GM12891 (cell line): ENCODE results near the gene MYCN.

Source experiments
- PAX5 ChIP-seq: IDR thresholded peaks from 2 replicates; pipeline ENCODE4 v1.6.1; 2011; ENCODE audit warnings: low read length, moderate library complexity, mild to moderate bottlenecking; ENCODE audit not compliant: insufficient read depth, severe bottlenecking
- POLR2A ChIP-seq: IDR thresholded peaks from 2 replicates; pipeline ENCODE4 v1.6.1; 2011; ENCODE audit warnings: low read depth, low read length, control low read depth
- POLR2AphosphoS5 ChIP-seq: IDR thresholded peaks from 2 replicates; pipeline ENCODE4 v1.6.1; 2011; ENCODE audit warnings: low read depth, low read length, control low read depth
- SPI1 ChIP-seq: IDR thresholded peaks from 2 replicates; pipeline ENCODE4 v1.6.1; 2011; ENCODE audit warnings: low read depth, low read length, control low read depth
- TAF1 ChIP-seq: IDR thresholded peaks from 2 replicates; pipeline ENCODE4 v1.6.1; 2011; ENCODE audit warnings: low read depth, low read length, control low read depth

DNA sequence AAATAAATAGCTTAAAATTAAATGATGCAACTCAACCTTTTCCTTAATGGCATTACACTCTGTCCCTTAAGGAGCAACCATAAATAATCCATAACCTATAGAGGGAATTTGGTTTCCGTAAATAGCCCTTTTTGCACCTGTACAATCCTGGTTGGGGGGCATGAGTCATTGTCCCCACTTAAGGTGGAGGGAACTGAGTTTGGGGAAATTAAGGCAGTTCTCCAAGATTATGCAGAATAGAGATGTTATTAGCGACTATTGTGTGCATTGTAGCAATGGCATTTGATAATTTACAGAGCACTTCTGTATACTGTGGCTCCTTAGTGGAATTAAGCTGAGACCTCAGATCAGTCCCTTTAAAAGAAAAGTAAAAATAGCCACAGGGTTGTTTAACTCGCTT is 6.6 kb downstream of the MYCN start:
- TF ChIP-seq TAF1 (no peak), POLR2AphosphoS5 (no peak), SPI1 (no peak), POLR2A (no peak), PAX5 (no peak)
